Activated CD8-positive, alpha-beta memory T cell treated with anti-CD3 and anti-CD28 coated beads, Interleukin-2, amount 50 U/mL, for 48 hours (primary cell): ENCODE data around the gene GRM8.

ENCODE experiments used
- DNase-seq: peaks from one replicate; pipeline ENCODE4 v3.0.0-alpha.2; 2020

Gene GRM8

GRCh38 chr7:126656165-126656564, 596.6 kb downstream of the GRM8 start:
- no peak for DNase-seq

- DNase-seq, result no peak
Measured at GRCh38 chr7:126637538-126637937, 615.2 kb downstream of the GRM8 start.

GRCh38 chr7:126635545-126635944, 617.2 kb downstream of the GRM8 start:
- no peak for DNase-seq

DNA sequence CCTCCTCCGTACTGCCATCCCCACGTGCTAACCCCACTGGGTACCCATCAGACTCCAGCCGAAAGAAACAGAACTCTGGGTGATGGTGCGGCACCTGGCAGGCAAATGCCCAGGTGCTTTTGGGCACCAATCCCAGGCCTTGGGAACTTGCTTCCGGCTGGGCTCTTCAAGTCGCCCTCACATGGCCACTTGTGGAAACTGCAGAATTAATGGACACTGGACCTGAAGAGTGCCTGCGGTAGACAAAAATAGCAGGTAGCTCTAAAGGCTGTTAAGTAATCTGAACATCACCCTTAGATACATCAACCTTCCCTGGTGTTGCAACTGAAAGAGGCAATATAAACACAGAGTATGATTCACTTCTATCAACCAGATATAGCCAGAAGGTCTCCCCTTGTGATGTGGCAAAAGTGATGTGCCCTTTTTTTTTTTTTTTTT, 644.4 kb downstream of the GRM8 start:
- DNase-seq, result no peak

DNA sequence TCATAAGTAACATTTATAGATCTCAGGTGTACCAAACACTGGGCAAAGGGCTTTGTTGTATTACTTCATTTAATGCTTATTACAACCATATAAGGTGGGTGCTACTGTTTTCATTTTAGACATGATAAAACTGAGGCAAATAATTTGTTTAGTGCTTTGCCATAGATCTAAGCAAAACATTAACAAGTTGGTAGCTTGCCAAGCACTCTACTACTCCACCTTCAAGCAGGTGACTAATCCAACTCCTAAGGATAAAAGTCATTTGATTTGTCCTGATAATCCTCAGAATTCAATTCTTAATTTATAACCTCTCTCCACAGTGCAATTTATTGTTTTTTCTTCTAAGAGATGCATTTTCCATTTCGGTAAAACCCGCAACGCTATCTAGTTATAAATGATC, 646.4 kb downstream of the GRM8 start:
- no peak for DNase-seq

DNA sequence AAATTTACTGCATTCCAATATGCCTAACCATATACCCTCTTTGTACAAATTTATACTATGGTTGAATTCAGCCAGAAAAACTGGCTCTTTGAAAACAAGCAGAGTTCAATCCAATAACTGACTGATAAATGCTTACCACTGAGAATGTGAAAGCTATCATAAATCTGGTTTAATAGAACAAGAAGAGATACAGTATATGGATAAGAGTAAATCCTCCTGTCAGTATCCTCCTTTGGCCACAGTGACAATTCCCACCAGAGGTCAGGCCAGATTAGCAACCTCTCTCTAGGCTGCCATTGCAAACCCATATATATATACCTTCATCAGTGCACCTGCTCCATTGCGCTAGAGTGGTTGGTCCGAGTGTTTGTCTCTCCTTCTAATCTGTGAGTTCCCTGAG, 647.2 kb downstream of the GRM8 start:
- no peak for DNase-seq

DNA sequence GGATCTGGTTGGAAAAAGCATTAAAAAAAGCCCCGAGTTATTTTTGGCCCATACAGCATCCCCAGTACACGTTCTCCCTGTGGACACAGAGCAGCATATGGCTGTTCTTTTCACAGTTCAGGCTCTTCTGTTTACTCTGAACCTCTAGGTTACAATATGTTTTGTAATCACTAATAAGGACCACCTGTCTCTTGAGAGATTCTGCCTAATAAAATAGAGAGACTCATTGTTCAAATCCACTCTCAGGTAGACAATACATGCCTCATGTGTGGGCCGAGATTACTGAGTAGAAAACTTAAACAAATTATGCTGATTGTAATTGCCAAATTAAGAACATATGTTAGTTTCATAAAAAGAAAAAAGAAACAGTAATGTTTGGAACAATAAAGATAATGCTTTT, 647.7 kb downstream of the GRM8 start:
- DNase-seq, result no peak

DNA sequence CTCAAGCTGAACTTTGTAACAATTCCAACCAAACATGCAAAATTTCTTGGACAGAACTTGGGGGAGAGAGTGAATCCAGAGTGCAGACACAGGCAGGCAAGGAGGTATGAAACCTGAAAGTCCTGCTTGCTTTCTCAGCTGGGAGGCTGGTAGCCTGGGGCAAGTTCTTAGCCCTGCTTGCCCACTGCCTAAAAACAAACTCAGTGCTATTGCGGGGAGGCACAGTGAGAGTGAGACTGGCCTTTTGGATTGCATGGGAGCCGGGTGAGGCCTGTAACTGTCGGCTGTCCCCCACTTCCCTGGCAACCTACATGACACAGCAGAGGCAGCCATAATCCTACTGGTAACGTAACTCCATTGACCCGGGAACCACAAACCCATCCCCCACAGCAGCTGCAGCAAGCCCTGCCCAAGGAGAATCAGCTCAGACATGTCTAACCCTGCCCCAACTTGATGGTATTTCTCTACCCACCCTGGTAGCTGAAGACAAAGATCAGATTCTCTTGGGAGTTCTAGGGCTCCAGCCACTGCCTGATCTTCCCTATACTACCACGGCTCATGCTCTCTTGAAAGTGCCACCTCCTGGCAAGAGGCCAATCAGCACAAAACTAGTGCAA, 663.6 kb downstream of the GRM8 start:
- DNase-seq, result no peak

- no peak for DNase-seq
Measured at GRCh38 chr7:126578338-126578737, 674.4 kb downstream of the GRM8 start.

- no peak for DNase-seq
Measured at GRCh38 chr7:126574276-126575250, 678.2 kb downstream of the GRM8 start.

DNA sequence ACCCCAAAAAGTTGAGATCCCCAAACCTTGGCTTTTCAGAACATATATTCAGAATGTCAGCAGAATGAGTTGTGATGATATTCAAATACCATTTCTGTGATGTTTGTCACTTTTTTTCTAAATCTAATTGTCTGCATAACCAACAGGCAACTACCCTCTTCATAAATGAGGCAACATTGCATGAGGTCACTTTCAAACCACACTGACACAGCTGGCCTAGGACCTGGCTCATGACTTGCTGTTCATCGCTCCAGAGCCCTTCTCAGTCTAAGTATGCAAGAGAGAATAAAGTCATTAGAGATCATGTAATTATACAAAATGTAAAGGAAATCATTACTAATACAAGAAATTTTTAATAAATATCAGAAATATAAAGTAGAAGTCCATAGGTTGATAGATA, 681.9 kb downstream of the GRM8 start:
- no peak for DNase-seq

GRCh38 chr7:126569402-126569801, 683.3 kb downstream of the GRM8 start:
- DNase-seq, result no peak

DNA sequence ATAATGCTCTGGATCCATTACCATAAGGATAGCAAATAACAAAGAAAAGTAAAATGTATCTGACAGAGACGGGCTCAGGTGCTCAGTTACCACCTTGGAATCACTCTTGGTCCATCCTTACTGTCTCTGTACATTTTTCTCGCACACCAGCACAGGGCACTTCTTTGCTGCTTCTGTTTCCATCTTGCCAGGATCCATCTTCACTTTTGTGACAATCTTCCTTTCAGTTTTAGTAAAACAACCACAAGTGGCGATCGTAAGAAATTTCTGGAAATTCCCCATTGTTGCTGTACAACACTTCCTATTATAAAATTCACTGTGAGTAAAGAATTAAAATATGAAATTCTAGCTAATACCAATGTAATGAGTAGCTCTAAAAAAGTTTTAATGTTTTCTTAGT, 695.5 kb downstream of the GRM8 start:
- DNase-seq, result no peak

- no peak for DNase-seq
Measured at GRCh38 chr7:126541406-126541805, 711.3 kb downstream of the GRM8 start.

DNA sequence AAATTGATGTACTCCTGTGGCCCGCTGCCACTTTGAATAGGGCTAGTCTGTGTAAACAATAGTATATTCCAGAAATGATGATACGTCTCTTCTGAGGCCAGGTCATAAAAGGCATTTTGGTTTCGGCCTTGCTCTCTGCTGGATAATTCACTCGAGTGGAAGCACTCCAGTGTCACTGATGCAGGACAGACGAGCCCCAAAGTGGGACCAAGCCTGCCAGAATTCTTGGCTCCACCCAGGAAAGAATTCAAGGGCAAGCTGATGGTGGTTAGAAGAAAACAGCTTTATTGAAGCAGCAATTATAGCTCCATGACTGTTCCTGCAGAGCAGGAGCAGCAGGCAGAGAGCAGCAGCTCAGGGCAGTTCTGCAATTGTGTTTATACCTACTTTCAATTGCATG, 717.6 kb downstream of the GRM8 start:
- no peak for DNase-seq

DNA sequence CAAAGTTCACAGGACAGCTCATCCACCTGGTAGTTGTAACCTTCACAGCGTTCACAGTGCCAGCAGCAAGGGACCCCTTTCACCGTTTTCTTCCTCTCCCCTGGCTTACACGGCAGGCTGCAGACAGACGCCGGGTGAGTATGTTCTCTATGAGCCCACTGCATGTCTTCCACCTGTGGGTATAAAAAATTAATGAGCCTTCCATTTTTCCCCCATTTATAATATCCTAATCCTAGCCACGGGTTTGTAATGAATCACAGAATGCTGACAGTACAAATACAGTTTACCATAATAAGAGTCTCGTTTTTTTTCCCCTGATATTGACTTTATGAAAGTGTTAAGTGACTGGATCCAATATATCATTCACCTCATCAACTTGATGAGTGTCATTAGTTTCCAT, 719.0 kb downstream of the GRM8 start:
- no peak for DNase-seq

DNA sequence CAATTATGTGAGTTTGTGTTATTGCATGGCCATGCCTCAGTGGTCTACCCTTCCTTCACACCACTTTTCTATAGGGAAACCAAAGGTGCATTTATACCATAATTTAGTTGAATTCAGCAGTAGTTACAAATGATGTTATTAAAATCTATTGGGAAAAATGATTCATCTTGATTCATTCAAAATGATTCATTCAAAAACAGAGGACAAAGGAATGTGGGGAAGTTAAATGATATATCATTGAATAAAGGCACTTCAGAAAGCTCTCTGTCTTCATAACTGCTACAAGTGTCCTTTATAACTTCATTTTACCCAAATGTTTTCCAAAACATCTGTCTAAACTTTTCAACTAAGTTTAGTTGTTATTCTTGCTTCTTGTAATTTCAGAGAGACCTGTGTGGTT, 722.9 kb downstream of the GRM8 start:
- no peak for DNase-seq

DNA sequence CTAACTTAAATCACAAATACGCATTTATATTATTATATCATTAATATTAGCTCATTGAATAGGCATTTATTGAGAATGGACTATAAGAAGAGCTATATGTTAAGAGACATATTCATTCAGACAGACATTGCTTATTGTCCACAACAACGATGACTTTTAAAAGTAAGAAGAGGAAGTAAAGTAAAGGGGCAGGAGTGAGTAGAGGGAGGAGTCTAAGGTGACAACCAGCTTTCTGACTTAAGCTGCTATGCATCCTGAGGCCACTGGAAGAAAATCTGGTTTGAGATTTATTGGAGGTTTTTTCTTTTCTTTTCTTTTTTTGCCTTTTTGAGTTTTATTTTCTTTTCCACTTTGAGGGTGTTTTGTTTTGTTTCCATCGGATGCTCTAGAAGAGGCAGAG, 723.5 kb downstream of the GRM8 start:
- no peak for DNase-seq

DNA sequence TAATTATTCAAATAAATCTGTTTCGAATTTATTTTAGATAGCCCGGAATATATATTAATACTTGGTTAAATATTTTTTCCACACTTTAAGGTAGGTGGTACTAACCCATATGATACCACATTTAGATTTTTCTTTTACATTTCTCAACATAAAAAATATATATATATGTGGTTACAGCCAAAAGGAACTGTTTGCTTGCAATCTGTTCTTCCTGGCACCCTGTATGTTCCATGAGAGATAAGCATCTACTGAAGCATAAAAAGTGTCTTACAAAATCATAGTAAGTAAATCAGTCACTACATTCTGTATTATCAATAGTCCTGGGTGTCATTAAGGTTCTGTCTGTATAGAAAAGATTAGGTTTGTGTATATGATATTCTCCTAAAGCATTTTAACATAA, 726.8 kb downstream of the GRM8 start:
- DNase-seq, result no peak

DNA sequence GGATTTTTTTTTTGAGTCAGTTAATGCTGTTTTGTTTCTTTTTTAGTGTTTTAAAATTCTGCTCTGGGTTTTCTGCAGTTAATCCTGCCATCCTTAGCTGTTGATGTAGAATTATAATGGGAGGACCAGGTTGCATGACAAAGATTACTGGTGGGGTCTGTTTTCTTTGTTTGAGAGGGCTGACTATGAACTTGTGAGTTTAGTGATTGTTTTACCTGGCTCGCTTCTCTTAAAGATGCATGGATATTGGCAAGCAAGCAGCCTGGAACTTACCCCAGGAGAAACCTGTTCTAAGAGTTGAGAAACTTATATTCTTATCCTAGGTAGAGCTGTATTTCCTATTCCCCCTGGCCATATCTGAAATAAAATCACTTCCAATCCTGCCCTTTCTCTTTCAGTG, 727.8 kb downstream of the GRM8 start:
- DNase-seq, result no peak

DNA sequence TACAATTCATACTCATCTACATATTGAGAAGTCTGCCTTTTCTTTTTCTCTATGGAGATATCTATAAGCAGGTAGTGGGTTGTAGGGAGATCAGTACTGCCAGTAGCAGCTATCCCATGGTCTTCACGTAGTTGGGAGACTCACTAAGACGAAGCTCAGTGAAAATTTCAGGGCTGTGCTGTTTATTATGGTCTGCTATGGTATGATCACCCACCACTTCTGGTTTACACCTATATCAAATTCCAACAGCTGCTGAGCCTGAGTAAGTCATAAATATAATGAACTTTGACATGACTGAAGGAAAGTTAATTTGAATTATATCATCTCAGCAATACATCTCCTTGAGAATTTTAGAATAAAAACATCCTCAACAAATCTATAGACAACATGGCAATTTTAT, 741.7 kb downstream of the GRM8 start:
- DNase-seq, result no peak

DNA sequence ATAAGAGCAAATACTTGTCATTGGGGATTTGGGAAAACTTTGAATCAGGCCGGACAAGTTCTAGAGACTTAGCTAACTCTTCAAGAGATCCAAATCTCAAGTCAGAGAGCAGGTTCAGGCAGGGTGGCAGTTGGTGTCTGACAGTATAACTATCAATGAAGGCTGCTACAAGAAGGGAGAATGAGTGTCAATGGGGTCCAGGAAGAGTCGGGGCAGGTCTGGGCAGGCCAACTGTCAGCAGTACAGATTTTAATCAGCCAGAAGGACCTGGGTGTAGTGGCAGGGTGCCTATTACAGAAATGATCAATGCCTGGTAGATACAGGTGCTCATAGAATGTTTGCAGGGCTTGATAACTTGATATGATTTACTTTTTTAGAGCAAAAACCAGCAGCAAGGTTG, 751.1 kb downstream of the GRM8 start:
- no peak for DNase-seq

DNA sequence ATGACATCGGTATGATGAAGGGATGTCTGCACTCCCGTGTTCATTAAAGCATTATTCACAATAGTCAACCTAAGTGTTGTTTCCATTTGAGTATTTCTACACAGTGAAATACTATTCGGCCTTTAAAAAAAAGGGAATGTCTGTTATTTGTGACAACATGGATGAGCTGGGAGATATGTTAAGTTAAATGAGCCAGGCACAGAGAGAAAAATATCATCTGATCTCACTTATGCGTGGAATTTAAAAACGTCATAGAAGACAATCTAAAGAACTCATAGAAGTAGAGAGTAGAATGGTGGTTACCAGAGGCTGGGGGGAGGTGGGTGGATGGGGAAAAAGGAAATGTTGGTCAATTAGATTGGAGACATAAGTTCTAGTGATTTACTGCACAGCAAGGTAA, 753.3 kb downstream of the GRM8 start:
- no peak for DNase-seq

DNA sequence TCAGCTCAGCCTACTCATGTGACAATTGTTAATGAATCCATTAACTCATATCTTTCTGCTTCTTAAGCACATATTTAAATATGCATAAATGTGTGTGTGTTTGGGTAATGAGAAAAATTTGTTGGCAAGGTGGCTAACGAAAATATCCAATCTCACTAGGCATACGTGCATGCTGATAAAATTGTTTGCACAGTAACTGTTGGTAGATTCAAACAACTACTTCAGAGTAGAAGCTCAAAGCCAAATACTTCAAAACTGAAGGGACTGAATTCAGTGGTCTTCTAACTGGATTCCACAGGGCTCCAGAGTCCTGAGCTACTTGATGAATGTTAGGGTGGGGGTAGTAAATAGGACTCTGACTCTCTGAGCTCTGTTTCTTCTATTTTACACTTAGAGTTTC, 757.0 kb downstream of the GRM8 start:
- DNase-seq, result no peak

GRCh38 chr7:126495001-126495400, 757.7 kb downstream of the GRM8 start:
- DNase-seq, result no peak
